SK-N-MC (cell line): Measurements from ENCODE around the gene SLC16A6.
"Not testable (repeated sequence)": the region's sequence is repeated elsewhere in the genome, so short reads cannot be mapped to it uniquely, and the experiment has no call there.

ENCODE experiments used
- EZH2 ChIP-seq: fragments of 200-600 bp; sonication (generic); IDR thresholded peaks from one replicate; pipeline ENCODE4 v1.6.1; 2017; ENCODE audit warnings: antibody characterized with exemption
- FOXP2 ChIP-seq: optimal IDR thresholded peaks from 2 replicates; pipeline ENCODE3; 2011; ENCODE audit warnings: mild to moderate bottlenecking, moderate library complexity; ENCODE audit not compliant: insufficient read depth; ENCODE audit errors: extremely low read length, control extremely low read depth
- POLR2AphosphoS5 ChIP-seq: IDR thresholded peaks from 2 replicates; pipeline ENCODE4 v1.6.1; 2012; ENCODE audit warnings: mild to moderate bottlenecking, low read depth, low read length, borderline replicate concordance

DNA sequence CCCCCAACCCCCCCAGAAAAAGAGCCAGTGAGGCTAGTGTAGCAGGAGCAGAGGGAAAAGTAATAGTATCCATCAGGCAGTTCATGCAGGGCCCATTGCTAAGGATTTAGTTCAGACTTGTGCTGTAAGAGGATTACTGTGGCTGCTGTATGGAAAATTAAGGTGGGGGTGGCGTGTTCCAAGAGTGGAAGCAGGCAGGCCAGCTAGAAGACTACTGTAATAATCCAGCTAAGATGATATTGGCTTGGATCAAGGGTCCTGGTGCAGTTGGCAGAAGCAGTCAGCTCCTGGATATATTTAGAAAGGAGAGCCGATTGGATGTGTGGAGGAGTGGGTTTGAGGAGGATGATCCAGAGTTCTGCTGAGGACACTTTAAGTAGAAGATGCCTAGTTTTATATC is 28.5 kb downstream of the SLC16A6 start:
- TF ChIP-seq EZH2, FOXP2, POLR2AphosphoS5: not testable (repeated sequence)
